ENCODE results near the gene SCART1. TPM values are rescaled to one million over a fixed set of nuclear protein-coding genes. Genes with fewer than 3 reads are reported as not detected.

Gene SCART1
- total RNA-seq, 1 donor from 2014 or later = 4.8 TPM

- Histone ChIP-seq H3K36me3 (peaks cover 0 to 4% of the 10 kb centered on the region in 2 donors), H3K9me3 (no peaks in the 10 kb centered on the region), H3K4me1 (no peaks in the 10 kb centered on the region), H3K27ac (no peak overlapping the region), H3K4me3 (no peak overlapping the region), H3K27me3 (no peaks in the 10 kb centered on the region)
- intact Hi-C loops (cut with DNase I) = no loop called here
- no peak for DNase-seq (ENCODE audit: low spot score in 2 of 2)
- TF ChIP-seq, protein P1, sequence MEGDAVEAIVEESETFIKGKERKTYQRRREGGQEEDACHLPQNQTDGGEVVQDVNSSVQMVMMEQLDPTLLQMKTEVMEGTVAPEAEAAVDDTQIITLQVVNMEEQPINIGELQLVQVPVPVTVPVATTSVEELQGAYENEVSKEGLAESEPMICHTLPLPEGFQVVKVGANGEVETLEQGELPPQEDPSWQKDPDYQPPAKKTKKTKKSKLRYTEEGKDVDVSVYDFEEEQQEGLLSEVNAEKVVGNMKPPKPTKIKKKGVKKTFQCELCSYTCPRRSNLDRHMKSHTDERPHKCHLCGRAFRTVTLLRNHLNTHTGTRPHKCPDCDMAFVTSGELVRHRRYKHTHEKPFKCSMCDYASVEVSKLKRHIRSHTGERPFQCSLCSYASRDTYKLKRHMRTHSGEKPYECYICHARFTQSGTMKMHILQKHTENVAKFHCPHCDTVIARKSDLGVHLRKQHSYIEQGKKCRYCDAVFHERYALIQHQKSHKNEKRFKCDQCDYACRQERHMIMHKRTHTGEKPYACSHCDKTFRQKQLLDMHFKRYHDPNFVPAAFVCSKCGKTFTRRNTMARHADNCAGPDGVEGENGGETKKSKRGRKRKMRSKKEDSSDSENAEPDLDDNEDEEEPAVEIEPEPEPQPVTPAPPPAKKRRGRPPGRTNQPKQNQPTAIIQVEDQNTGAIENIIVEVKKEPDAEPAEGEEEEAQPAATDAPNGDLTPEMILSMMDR (IDR thresholded peaks at IDR 0.05) = no peak
Measured at GRCh38 chr10:133461027-133461426, 7.3 kb downstream of the SCART1 start.

- Histone ChIP-seq H3K4me1 (no peaks in the 10 kb centered on the region), H3K36me3 (peaks cover under 1 to 4% of the 10 kb centered on the region in 2 donors), H3K4me3 (no peak overlapping the region), H3K27ac (no peak overlapping the region), H3K27me3 (no peaks in the 10 kb centered on the region), H3K9me3 (no peaks in the 10 kb centered on the region)
- intact Hi-C loops (cut with DNase I) = no loop called here
- DNase-seq (ENCODE audit: low spot score in 2 of 2) = no peak
- TF ChIP-seq, protein P1 (IDR thresholded peaks at IDR 0.05) = no peak
Measured at GRCh38 chr10:133461841-133462240, 8.1 kb downstream of the SCART1 start.

GRCh38 chr10:133462512-133463305 is 9.0 kb downstream of the SCART1 start:
- intact Hi-C loops (cut with DNase I) = no loop called here
- TF ChIP-seq, protein P1 (IDR thresholded peaks at IDR 0.05) = no peak
- Histone ChIP-seq H3K27me3 (no peaks in the 10 kb centered on the region), H3K9me3 (no peaks in the 10 kb centered on the region), H3K36me3 (peaks cover 4 to 9% of the 10 kb centered on the region in 2 donors), H3K4me1 (no peaks in the 10 kb centered on the region), H3K4me3 (no peak overlapping the region), H3K27ac (no peak overlapping the region)
- no peak for DNase-seq (ENCODE audit: low spot score in 2 of 2)

DNA sequence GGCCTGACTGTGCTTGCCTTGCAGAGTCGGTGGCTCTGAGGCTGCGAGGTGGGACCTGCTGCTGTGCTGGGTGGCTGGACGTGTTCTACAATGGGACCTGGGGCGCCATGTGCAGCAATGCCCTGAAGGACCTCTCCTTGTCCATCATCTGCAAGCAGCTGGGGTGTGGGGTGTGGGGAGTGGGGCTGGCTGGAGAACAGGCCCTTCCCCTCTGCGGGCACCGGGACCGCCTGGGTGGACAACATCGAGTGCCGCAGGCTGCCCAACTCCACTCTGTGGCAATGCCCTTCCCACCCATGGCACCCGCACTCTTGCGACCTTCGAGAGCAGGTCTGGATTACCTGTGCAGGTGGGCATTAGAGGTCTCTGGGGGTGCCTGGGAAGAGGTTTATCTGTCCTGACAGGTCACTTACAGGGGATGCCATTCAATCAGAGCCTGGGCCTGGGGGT is 10.9 kb downstream of the SCART1 start:
- TF ChIP-seq, protein P1 (IDR thresholded peaks at IDR 0.05) = no peak
- H3K27me3 ChIP-seq = no peaks in the 10 kb centered on the region
- no peak overlapping the region for H3K4me3 ChIP-seq
- no peaks in the 10 kb centered on the region for H3K9me3 ChIP-seq
- intact Hi-C loops (cut with DNase I) = no loop called here
- no peaks in the 10 kb centered on the region for H3K4me1 ChIP-seq
- H3K36me3 ChIP-seq = peaks cover 4 to 10% of the 10 kb centered on the region in 2 donors
- DNase-seq (ENCODE audit: low spot score in 2 of 2) = no peak
- H3K27ac ChIP-seq = no peak overlapping the region

- Histone ChIP-seq H3K27ac (no peak overlapping the region), H3K27me3 (no peaks in the 10 kb centered on the region), H3K4me1 (no peaks in the 10 kb centered on the region), H3K9me3 (no peaks in the 10 kb centered on the region), H3K4me3 (no peak overlapping the region), H3K36me3 (peaks cover 4 to 10% of the 10 kb centered on the region in 2 donors)
- DNase-seq (ENCODE audit: low spot score in 2 of 2) = no peak
- intact Hi-C loops (cut with DNase I) = no loop called here
- TF ChIP-seq, protein P1 (IDR thresholded peaks at IDR 0.05) = no peak
Measured at GRCh38 chr10:133465191-133465949, 11.6 kb downstream of the SCART1 start.
